PC-9 (cell line): ENCODE results near the gene KCTD16. TPM values are rescaled to one million over a fixed set of nuclear protein-coding genes. Genes with fewer than 3 reads are reported as not detected.

Experiments used
- BruUV-seq: library from RNA; stranded (reverse); fragments of 400-500 nt; replicated peaks from 2 replicates; lab custom pipeline; 2021; lab: Mats Ljungman, UMichigan
- CTCF ChIA-PET: fragments of 300-600 bp; sonication (Branson Sonifier 250); formaldehyde crosslinking; loops from one replicate; lab custom pipeline; 2022; ENCODE audit warnings: antibody characterized with exemption; lab: Charles Lee
- POLR2A ChIA-PET: fragments of 300-600 bp; sonication (Branson Sonifier 250); formaldehyde crosslinking; loops from one replicate; lab custom pipeline; 2022; ENCODE audit warnings: antibody characterized with exemption; ENCODE audit not compliant: unreplicated experiment; lab: Charles Lee
- DNase-seq, 2 experiments: peaks; one replicate each; pipeline versions ENCODE4 v3.0.0 to v3.0.0-alpha.2; 2015 to 2022; ENCODE audit warnings: mixed read lengths in 1 of 2
- H2AFZ ChIP-seq: fragments of 200-600 bp; sonication (generic); 2 replicates; pipeline ENCODE4 v1.8.1; 2017; ENCODE audit warnings: antibody characterized with exemption
- H3F3A ChIP-seq: fragments of 200-600 bp; sonication (generic); 2 replicates; pipeline ENCODE4 v1.8.1; 2017; ENCODE audit warnings: antibody characterized with exemption, mild to moderate bottlenecking, low read depth; ENCODE audit not compliant: insufficient read depth
- H3K27ac ChIP-seq: fragments of 200-600 bp; sonication (generic); 2 replicates; pipeline ENCODE4 v1.6.1; 2016; ENCODE audit warnings: mixed run types
- H3K27me3 ChIP-seq: fragments of 200-600 bp; sonication (generic); 2 replicates; pipeline ENCODE4 v1.6.1; 2016; ENCODE audit warnings: low read depth, mixed run types; ENCODE audit not compliant: insufficient read depth
- H3K36me3 ChIP-seq: fragments of 200-600 bp; sonication (generic); 2 replicates; pipeline ENCODE4 v1.6.1; 2016; ENCODE audit warnings: low read depth, mixed run types
- H3K4me1 ChIP-seq: fragments of 200-600 bp; sonication (generic); replicated peaks from 2 replicates; pipeline ENCODE4 v1.6.1; 2016; ENCODE audit warnings: mixed run types; ENCODE audit not compliant: insufficient read depth
- H3K4me2 ChIP-seq: fragments of 200-600 bp; sonication (generic); 2 replicates; pipeline ENCODE4 v1.6.1; 2017; ENCODE audit warnings: mixed run types
- H3K4me3 ChIP-seq: fragments of 200-600 bp; sonication (generic); 2 replicates; pipeline ENCODE4 v1.6.1; 2016; ENCODE audit warnings: mixed run types
- H3K79me2 ChIP-seq: fragments of 200-600 bp; sonication (generic); 2 replicates; pipeline ENCODE4 v1.6.1; 2017; ENCODE audit warnings: low read depth, mixed run types
- H3K9me2 ChIP-seq: fragments of 200-600 bp; sonication (generic); 2 replicates; pipeline ENCODE4 v1.8.1; 2017; ENCODE audit warnings: mild to moderate bottlenecking; ENCODE audit not compliant: insufficient read depth
- H3K9me3 ChIP-seq: fragments of 200-600 bp; sonication (generic); 2 replicates; pipeline ENCODE4 v1.8.1; 2016; ENCODE audit warnings: low read depth; ENCODE audit not compliant: insufficient read depth
- H4K20me1 ChIP-seq: fragments of 200-600 bp; sonication (generic); 2 replicates; pipeline ENCODE4 v1.8.1; 2017; ENCODE audit not compliant: insufficient read depth
- EZH2 ChIP-seq: fragments of 200-600 bp; sonication (generic); IDR thresholded peaks from 2 replicates; pipeline ENCODE4 v1.8.0; 2017; ENCODE audit warnings: antibody characterized with exemption, low read depth
- intact Hi-C: fragments of 100-400 bp; cut with micrococcal nuclease; formaldehyde crosslinking; loops from one replicate; pipeline ENCODE4 v1.10.0; 2022; ENCODE audit not compliant: unreplicated experiment
- total RNA-seq: library from RNA; stranded (reverse); gene quantifications from 2 replicates; pipeline ENCODE4 v1.2.3, GENCODE V29; 2021
- TF ChIP-seq, protein P1 (sequence below): fragments of 200-600 bp; sonication (generic); conservative IDR thresholded peaks from 2 replicates; pipeline ENCODE4 v1.6.1; 2017; ENCODE audit warnings: mixed run types, antibody characterized with exemption, mild to moderate bottlenecking, moderate library complexity

The KCTD16 gene
- total RNA-seq, 1 experiment from 2014 or later: 0.33 TPM

DNA sequence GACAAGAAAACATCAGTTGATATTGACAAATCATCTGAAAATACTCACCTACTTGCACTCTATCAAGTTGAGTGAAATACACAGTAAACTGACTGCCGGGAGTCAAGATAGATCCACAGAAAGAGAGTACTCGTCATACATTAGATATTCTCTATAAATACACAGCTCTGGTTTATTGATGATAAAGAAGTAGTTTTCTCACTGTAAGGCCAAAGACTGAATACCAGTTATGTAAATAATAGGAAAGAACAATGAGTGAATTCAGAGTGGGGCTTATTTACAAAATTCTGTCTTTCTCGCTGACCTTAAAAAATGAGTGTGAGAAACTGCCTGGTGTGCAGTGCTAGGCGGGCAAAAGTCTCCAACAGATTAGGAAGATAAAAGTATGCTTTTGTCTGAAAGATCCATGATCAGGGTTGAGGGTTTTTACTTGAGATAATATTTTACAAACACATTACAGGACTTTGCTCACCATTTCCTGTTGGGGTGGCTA, 341.0 kb downstream of the KCTD16 start:
- H3K79me2 ChIP-seq: no peaks in the 10 kb centered on the region
- no peak overlapping the region for H3K4me3 ChIP-seq
- no TSS peak for BruUV-seq
- H2AFZ ChIP-seq: no peak overlapping the region
- no peak overlapping the region for H3K27ac ChIP-seq
- H3K9me2 ChIP-seq: no peaks in the 10 kb centered on the region
- no peaks in the 10 kb centered on the region for H3K9me3 ChIP-seq
- no peak for DNase-seq
- H3F3A ChIP-seq: no peaks in the 10 kb centered on the region
- ChIA-PET CTCF (no interaction called here), POLR2A (no interaction called here)
- intact Hi-C loops: no loop called here
- no peak for TF ChIP-seq EZH2
- TF ChIP-seq, protein P1, sequence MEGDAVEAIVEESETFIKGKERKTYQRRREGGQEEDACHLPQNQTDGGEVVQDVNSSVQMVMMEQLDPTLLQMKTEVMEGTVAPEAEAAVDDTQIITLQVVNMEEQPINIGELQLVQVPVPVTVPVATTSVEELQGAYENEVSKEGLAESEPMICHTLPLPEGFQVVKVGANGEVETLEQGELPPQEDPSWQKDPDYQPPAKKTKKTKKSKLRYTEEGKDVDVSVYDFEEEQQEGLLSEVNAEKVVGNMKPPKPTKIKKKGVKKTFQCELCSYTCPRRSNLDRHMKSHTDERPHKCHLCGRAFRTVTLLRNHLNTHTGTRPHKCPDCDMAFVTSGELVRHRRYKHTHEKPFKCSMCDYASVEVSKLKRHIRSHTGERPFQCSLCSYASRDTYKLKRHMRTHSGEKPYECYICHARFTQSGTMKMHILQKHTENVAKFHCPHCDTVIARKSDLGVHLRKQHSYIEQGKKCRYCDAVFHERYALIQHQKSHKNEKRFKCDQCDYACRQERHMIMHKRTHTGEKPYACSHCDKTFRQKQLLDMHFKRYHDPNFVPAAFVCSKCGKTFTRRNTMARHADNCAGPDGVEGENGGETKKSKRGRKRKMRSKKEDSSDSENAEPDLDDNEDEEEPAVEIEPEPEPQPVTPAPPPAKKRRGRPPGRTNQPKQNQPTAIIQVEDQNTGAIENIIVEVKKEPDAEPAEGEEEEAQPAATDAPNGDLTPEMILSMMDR: no peak
- no peaks in the 10 kb centered on the region for H3K36me3 ChIP-seq
- no peaks in the 10 kb centered on the region for H4K20me1 ChIP-seq
- H3K4me1 ChIP-seq: no peaks in the 10 kb centered on the region
- no peaks in the 10 kb centered on the region for H3K27me3 ChIP-seq
- H3K4me2 ChIP-seq: no peak overlapping the region

DNA sequence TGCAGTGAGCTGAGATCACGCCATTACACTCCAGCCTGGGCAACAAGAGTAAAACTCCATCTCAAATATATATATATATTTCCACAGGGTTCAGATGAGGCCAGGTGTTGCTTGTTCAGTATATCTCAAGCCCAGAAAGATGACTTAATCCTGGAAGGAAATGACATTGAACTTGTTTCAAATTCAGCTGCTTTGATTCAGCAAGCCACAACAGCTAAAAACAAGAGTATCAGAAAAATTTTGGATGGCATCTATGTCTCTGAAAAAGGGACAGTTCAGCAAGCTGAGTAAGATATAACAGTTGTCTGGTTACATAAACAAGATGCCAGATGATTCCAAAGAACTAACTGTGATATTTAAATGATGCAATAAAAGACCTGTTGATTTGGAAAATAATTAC, 352.0 kb downstream of the KCTD16 start:
- Histone ChIP-seq H3K4me3 (no peak overlapping the region), H3K9me3 (no peaks in the 10 kb centered on the region), H2AFZ (no peak overlapping the region), H3K9me2 (no peaks in the 10 kb centered on the region), H4K20me1 (no peaks in the 10 kb centered on the region), H3K4me1 (no peaks in the 10 kb centered on the region), H3K36me3 (no peaks in the 10 kb centered on the region), H3K79me2 (no peaks in the 10 kb centered on the region), H3K4me2 (no peak overlapping the region), H3K27ac (no peak overlapping the region), H3K27me3 (0 out of 2 replicates have a peak, but pooled peaks cover 4% of the 10 kb centered on the region), H3F3A (no peaks in the 10 kb centered on the region)
- TF ChIP-seq, protein P1: no peak
- TF ChIP-seq EZH2: no peak
- DNase-seq: no peak
- POLR2A ChIA-PET: no interaction called here
- intact Hi-C loops: no loop called here
- no TSS peak for BruUV-seq
- CTCF ChIA-PET: no interaction called here

DNA sequence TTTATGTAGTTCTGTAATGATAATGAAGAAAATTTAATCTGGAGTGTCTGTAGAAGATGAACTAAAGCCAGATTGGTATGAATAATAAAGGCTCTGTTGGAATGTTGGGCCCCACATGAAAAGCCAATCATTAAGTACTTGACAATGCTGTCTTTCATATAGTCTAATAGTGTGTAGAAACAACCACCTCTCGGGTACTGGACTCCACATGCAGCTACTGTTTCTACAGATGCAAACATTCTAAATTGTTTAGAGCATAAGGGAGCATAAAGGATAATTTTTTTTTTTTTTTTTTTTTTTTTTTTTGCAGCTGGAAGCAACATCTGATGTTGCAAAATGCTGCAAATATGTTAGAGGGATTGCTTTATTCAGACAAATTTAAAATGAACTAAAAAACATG, 354.3 kb downstream of the KCTD16 start:
- POLR2A ChIA-PET: no interaction called here
- no TSS peak for BruUV-seq
- no peaks in the 10 kb centered on the region for H3K9me2 ChIP-seq
- H3K9me3 ChIP-seq: no peaks in the 10 kb centered on the region
- H3K79me2 ChIP-seq: no peaks in the 10 kb centered on the region
- H3K27ac ChIP-seq: no peak overlapping the region
- H3K4me3 ChIP-seq: no peak overlapping the region
- no peaks in the 10 kb centered on the region for H3K36me3 ChIP-seq
- CTCF ChIA-PET: no interaction called here
- no peaks in the 10 kb centered on the region; the same call in 1 of the 2 replicates for H4K20me1 ChIP-seq
- DNase-seq: no peak
- no peak overlapping the region for H2AFZ ChIP-seq
- no peaks in the 10 kb centered on the region for H3K27me3 ChIP-seq
- no peak overlapping the region for H3K4me2 ChIP-seq
- no peaks in the 10 kb centered on the region for H3F3A ChIP-seq
- intact Hi-C loops: no loop called here
- H3K4me1 ChIP-seq: no peaks in the 10 kb centered on the region
- no peak for TF ChIP-seq EZH2

DNA sequence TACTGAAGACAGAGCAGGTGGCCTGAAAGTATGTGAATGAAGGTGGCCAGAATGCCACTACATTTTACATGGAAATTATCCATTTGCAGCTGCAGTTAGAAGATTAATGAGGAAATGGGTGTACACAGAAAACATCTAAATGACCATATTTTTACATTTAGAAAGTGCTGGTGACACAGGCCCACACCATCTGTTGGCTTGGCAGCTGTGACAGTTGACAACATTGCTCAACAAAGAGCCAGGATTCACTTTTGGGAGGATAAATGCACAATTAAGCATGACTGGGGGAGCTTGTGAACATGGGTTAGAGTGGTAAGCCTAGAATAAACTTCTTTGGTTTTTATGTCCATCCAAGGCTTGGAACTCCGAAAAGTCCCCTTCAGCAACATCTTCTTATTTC, 360.5 kb downstream of the KCTD16 start:
- no TSS peak for BruUV-seq
- no peaks in the 10 kb centered on the region for H3K4me1 ChIP-seq
- POLR2A ChIA-PET: no interaction called here

More for the DNA sequence above, 360.5 kb downstream of the KCTD16 start:
- no peaks in the 10 kb centered on the region; the same call in 1 of the 2 replicates for H4K20me1 ChIP-seq
- H3F3A ChIP-seq: no peaks in the 10 kb centered on the region
- no peak for TF ChIP-seq EZH2
- TF ChIP-seq, protein P1: no peak
- DNase-seq: no peak
- intact Hi-C loops: no loop called here
- no peak overlapping the region for H2AFZ ChIP-seq
- no peak overlapping the region for H3K4me2 ChIP-seq
- CTCF ChIA-PET: no interaction called here
- H3K27me3 ChIP-seq: no peaks in the 10 kb centered on the region
- no peak overlapping the region for H3K4me3 ChIP-seq
- H3K9me2 ChIP-seq: no peaks in the 10 kb centered on the region
- H3K9me3 ChIP-seq: no peaks in the 10 kb centered on the region
- H3K36me3 ChIP-seq: no peaks in the 10 kb centered on the region
- no peaks in the 10 kb centered on the region for H3K79me2 ChIP-seq
- no peak overlapping the region for H3K27ac ChIP-seq
